ENCODE results near the gene DPYSL4. TPM values are rescaled to one million over a fixed set of nuclear protein-coding genes. Genes with fewer than 3 reads are reported as not detected.

The DPYSL4 gene
- total RNA-seq, 2 donors from 2014 or later: 0.28 TPM; not detected in 1

DNA sequence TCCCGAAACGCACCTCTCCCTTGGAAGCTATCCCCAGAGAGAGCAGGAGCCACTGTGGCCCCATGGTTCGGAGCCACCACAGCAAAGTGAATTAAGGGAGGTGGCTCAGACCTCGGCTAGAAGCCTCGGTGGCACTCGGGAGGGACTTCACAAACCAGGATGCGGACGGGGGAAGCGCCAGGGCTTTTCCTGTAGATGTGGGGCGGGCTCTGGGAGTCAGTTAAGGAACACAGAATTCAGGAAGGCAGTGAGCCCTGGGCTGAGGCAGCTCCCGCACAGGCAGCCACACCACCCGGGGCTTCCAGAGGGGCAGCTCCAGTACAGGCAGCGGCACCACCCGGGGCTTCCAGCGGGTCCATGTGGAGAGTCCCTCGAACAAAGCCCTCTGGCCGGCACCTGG lies 42.7 kb upstream of the DPYSL4 start:
- no peaks in the 10 kb centered on the region for H3K27me3 ChIP-seq (replicated peaks; ENCODE audit: insufficient read depth)
- H3K36me3 ChIP-seq: no peaks in the 10 kb centered on the region
- H3K9me3 ChIP-seq: no peaks in the 10 kb centered on the region
- no peaks in the 10 kb centered on the region for H3K4me1 ChIP-seq (ENCODE audit: control insufficient read depth in 1 of 2, low read depth in 2 of 2)
- no peak for ATAC-seq (ENCODE audit: insufficient number of reproducible peaks, low FRiP score, low read depth)
- H3K4me3 ChIP-seq: no peak overlapping the region
- no peak overlapping the region for H3K27ac ChIP-seq
- TF ChIP-seq CTCF (IDR thresholded peaks at IDR 0.05): no peak
- DNase-seq (ENCODE audit: low spot score): no peak

DNA sequence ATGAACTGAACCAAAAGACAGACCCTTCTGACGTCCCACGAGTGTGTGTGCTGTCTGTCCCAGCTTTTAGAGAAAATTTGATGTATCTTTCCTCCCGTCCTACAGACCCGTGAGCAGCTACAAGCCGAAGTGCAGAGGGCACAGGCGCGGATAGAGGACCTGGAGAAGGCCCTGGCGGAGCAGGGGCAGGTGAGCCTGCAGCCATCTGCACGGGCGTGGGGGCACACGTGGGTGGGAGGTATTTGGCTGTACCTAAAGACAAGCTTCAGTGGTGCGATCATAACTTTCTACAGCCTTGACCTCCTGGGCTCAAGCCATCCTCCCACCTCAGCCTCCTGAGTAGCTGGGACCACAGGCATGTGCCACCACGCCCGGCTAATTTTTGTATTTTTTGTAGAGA lies 41.7 kb upstream of the DPYSL4 start:
- no peaks in the 10 kb centered on the region for H3K4me1 ChIP-seq (ENCODE audit: control insufficient read depth in 1 of 2, low read depth in 2 of 2)
- DNase-seq (ENCODE audit: low spot score) (no peak), ATAC-seq (ENCODE audit: insufficient number of reproducible peaks, low FRiP score, low read depth) (no peak)
- no peak overlapping the region for H3K4me3 ChIP-seq
- no peaks in the 10 kb centered on the region for H3K9me3 ChIP-seq
- no peak overlapping the region for H3K27ac ChIP-seq
- H3K27me3 ChIP-seq (replicated peaks; ENCODE audit: insufficient read depth): no peaks in the 10 kb centered on the region
- H3K36me3 ChIP-seq: no peaks in the 10 kb centered on the region
- TF ChIP-seq CTCF (IDR thresholded peaks at IDR 0.05): no peak

GRCh38 chr10:132145521-132146185 lies 41.1 kb upstream of the DPYSL4 start:
- no peaks in the 10 kb centered on the region for H3K27me3 ChIP-seq (replicated peaks; ENCODE audit: insufficient read depth)
- DNase-seq (ENCODE audit: low spot score) (no peak), ATAC-seq (ENCODE audit: insufficient number of reproducible peaks, low FRiP score, low read depth) (no peak)
- no peak overlapping the region for H3K27ac ChIP-seq
- H3K4me3 ChIP-seq: no peak overlapping the region
- no peaks in the 10 kb centered on the region for H3K4me1 ChIP-seq (ENCODE audit: control insufficient read depth in 1 of 2, low read depth in 2 of 2)
- no peaks in the 10 kb centered on the region for H3K9me3 ChIP-seq
- no peaks in the 10 kb centered on the region for H3K36me3 ChIP-seq
- no peak for TF ChIP-seq CTCF (IDR thresholded peaks at IDR 0.05)

- no peak for DNase-seq (ENCODE audit: low spot score)
Observed at GRCh38 chr10:132146271-132146671, 40.5 kb upstream of the DPYSL4 start.

More at GRCh38 chr10:132146271-132146671, 40.5 kb upstream of the DPYSL4 start:
- H3K4me1 ChIP-seq (ENCODE audit: control insufficient read depth in 1 of 2, low read depth in 2 of 2): no peaks in the 10 kb centered on the region
- no peaks in the 10 kb centered on the region for H3K27me3 ChIP-seq (replicated peaks; ENCODE audit: insufficient read depth)
- no peaks in the 10 kb centered on the region for H3K9me3 ChIP-seq
- no peak overlapping the region for H3K27ac ChIP-seq
- H3K4me3 ChIP-seq: no peak overlapping the region
- ATAC-seq (ENCODE audit: insufficient number of reproducible peaks, low FRiP score, low read depth): no peak
- H3K36me3 ChIP-seq: no peaks in the 10 kb centered on the region
- TF ChIP-seq CTCF (IDR thresholded peaks at IDR 0.05): no peak
